ENCODE data around the gene CLMP.
A peak's percentile ranks its signal among the peaks of the same experiment; 100 is the strongest.

Gene CLMP

DNA sequence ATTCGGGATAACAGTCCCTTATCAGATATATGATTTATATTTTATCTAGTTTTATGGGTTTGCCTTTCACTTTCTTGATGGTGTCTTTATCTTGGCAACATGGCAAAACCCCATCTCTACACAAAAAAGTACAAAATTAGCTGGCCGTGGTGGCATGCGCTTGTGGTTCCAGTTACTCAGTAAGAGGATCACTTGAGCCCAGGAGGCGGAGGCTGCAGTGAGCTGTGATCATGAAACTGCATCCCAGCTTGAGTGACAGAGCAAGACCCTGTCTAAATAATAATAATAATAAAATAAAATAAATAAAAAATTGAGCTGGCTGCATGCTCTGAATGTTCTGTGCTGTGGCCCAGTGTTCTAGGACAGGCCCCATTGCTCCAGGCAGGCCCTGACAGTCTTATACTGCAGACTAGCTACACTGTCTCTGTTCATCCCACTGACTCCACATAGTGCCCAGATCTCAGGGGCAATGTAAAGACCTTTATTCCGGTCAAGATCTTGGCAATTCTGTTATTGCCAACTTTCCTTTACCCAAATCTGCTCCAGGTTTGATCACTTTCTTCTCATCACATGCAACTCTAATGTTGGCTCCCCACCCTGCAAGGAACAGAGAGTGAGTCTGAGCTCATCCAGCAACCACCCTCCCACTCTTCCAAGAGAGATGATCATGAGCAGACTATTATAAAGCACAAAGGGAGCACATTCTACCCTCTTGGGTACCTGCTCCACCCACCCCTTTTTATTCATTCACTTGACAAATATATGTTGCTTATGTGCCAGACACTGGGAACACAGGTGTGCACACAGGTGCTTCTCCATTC, 141.9 kb downstream of the CLMP start:
- peak; percentile 36 for DNase-seq

- no peak for DNase-seq
Measured at GRCh38 chr11:123051634-123052033, 143.4 kb downstream of the CLMP start.

GRCh38 chr11:123051146-123051545, 143.9 kb downstream of the CLMP start:
- DNase-seq = no peak

DNA sequence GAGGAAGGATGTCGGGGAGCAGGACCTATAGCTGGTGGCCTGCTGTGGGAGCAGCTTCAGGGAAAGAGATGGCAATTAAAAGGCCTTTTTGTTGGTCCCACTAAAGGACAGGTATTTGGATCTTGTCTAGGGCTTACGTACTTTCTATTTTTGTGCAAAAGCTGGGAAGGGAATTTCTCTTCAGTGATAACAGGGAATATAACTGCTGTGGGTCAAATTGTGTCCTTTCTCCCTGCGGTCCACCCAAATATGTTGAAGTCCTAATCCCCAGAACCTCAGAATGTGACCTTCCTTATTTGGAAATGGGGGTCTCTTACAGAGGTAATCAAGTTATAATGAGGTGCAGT, 147.1 kb downstream of the CLMP start:
- DNase-seq = no peak

DNA sequence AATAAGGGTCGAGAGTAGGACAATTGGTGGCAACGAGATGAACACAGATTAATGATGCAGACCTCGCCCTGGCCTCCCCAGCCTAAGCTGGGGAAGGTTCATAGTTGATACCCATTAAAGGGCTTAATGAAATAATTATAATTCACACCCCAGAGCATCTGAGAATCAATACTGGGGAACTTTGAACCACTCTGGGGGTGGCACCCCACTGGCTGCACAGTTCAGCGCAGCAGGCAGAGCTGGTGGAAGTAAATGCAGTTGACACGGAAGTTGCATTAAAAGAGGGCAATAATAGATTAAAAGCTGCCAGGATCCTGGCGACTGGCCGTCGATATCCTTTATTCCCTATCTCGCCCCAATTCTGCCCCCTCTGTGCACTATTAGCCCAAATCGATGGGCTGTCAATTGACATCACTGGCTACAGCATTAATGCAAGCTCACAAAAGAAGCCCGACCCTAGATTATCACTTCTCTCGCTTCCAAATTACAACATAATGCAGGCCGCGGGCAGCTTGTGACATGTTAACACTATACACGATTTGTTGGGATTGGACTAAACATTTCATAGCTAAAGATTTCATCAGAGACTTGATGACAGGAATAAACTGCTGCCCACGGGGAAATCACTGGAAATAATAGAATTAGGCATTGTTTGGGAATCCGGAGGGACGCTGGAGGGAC, 147.6 kb downstream of the CLMP start:
- DNase-seq = no peak

GRCh38 chr11:123046473-123047259, 148.4 kb downstream of the CLMP start:
- no peak for DNase-seq

- no peak for DNase-seq
Measured at GRCh38 chr11:123045101-123045500, 149.9 kb downstream of the CLMP start.

GRCh38 chr11:123041185-123041584, 153.9 kb downstream of the CLMP start:
- DNase-seq = no peak

DNA sequence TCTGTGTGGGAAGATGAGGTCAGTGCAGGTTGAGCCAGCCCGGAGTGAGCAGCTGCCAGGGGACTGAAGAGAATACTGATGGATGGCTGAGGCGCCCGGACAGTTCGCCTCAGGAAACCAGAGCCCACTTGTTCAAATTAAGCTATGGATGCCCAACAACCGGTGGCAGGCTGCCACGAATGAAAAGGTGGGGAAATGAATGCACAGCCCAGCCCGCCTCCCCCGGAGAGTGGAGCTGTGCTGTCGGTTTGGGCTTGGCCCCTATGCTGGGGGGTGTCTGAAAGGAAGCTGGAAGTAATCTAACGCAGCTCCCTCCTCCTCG, 155.0 kb downstream of the CLMP start:
- DNase-seq = no peak

DNA sequence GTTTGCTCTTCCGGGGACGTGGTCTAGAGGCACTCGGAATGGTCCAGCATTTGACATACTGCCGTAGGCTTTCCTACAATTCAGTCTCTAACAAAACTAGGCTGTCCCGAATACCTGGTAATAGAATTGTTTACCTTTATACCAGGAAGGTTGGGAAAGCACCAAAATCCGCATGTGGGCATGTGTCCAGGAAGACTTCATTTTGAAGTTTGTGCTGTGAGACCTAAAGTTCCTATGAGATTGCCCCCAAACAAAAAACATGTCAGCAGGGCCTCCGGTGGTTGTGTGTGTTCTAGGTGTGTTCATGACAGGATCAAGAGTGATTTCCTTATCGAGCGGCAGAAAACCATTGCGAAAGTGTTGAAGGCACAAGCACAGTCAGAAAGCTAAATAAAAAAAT, 159.2 kb downstream of the CLMP start:
- no peak for DNase-seq

GRCh38 chr11:123034597-123034996, 160.5 kb downstream of the CLMP start:
- DNase-seq = no peak

GRCh38 chr11:123033895-123034294, 161.2 kb downstream of the CLMP start:
- peak; percentile 30 for DNase-seq

DNA sequence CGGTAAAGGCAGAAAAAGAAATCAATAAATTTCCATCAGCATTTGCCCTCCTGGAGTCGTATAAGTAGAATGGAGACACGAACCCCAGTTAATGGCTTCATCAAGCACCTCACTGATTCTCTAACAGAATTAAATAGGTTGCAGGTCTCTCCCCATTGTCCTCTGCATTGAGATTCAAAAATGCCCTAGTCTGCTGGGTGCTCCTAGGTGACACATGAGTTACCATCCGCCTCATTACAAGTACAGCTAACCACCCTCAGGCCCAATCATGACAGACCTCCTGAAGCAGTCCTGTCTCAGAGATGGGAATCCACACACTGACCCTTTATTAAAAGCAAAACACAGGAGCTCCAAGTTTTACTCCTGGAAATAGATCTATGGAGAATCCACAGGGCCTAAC, 164.5 kb downstream of the CLMP start:
- DNase-seq = no peak

DNA sequence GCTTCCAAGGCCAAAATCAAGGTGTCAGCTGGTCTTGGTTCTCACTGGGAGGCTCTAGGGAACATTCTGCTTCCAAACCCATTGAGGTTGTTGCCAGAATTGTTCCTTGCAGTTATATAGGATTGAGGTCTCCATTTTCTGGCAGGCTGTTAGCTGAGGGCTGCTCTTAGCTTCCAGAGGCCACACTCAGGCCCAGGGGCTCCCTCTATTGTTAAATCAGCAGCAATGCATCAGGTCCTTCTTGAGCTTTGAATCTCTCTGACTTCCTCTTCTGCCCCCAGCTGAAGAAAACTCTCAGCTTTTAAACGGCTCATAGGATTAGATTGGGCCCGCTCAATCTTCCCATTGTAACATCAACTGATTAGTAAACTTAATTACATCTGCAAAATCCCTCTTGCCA, 174.1 kb downstream of the CLMP start:
- peak; percentile 78 for DNase-seq
